Fibroblast of skin of back (primary cell): ENCODE measurements around the gene TMEM100.
A peak's percentile ranks its signal among the peaks of the same experiment; 100 is the strongest.

Experiments
- DNase-seq: peaks from one replicate; pipeline ENCODE4 v3.0.0-alpha.2; 2013

TMEM100 gene

DNA sequence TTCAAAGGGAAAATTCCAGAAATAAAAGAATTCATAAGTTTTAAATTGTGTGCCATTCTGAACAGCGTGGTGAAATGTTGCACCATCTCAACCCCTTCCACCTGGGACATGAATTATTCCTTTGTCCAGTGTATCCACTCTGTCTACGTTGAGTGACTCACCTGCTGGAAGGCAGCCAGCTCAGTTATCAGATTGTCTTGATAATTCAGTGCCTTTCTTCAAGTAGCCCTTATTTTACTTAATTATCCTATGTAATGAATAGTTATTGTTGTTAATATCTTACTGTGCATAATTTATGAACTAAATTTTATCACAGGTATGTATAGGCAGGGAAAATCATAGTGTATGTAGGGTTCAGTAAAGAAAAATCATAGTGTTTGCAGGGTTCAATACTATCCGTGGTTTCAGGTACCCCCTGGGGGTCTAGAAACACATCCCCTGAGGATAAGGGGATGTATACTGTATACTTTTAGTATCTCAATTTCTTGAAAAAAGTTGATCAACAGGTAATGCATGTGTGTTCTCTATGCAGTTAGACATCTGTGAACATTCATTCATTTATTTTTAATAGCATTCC lies 20.5 kb upstream of the TMEM100 start:
- no peak for DNase-seq

DNA sequence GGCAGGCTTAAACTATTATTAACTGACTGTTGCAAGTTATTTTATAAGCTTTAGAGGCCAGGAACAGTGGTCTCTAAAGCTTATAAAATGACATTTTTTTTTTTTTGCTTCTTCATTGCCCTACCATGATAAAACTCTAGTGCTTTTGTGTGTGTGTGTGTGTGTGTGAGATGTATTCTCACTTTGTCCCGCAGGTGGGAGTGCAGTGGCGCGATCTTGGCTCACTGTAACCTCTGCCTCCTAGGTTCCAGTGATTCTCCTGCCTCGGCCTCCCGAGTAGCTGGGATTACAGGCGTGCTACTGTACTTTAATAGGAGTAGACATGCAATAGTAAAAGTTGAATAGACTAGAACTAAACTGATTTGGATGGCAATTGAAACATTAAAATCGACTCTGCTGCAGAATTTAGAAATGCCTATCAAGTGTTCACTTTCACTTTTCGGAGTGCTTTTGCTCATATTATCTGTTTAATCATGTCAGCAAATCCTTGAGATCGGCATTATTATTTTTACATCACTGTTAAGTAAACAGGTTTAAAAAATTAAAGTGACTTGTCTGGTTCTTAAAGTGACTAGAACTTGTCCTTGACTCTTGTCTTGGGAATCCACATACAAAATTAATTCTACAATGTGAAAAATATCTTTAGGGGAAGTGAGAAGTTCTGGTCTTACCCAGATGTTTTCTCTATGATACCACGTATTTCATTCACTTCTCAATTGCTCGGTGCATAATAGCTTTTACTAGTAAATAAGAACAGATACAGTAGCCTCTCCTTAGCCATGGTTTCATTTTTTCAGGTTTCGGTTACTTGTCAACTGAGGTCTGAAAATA lies 19.8 kb upstream of the TMEM100 start:
- DNase-seq = no peak

DNA sequence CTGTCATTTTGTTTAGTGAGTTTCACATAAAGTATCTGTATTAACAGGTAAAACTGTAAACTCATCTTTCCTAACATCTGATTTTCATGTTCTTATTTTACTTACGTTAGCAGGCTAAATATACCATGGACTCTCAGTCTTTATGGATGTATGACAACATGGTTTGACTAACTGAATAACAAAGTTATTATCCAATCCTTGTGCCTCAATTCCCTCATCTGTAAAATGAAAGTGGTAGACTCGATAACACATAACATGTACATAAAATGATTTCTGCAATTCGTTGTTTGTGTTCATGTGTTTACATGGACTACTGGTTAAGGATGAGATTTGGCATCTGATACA lies 18.7 kb upstream of the TMEM100 start:
- DNase-seq = no peak

DNA sequence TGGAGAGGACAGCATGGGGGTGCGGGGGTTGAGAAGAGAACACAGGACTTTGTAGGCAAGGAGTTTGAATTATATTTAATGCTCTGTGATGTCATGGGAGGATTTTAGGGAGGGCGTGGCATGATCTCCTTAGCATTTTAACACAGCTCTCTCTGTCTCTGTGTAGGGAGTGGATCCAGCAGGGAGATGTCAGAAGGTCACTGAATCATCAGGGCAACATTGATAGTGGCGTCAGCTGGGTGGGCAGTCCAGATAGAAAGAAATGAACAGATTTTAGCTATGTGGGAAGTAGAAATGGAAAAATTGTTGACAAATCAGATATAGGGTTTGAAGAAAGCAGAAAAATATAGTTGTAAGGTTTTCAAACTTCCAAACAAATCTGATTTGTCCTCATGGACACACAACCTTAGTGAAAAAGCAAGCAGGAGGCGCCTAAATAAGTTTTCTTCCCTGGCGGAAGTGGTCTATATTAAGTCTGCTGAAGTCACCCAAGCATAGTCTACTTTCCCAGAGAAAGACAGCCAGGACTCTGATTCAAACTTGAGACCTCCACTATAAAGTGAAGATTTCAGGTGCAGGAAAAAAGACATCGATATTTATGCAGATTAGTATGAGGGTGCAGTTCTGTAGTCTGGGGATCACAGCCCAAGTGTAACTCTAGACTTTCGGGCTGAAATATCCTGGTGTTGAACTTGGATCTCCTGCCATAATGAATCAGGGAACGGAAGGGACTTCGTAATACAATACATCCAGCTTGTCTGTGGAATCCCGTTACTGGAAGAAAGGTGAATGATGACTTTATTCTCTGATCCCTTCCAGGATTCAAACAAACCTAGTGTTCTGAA lies 18.1 kb upstream of the TMEM100 start:
- no peak for DNase-seq

DNA sequence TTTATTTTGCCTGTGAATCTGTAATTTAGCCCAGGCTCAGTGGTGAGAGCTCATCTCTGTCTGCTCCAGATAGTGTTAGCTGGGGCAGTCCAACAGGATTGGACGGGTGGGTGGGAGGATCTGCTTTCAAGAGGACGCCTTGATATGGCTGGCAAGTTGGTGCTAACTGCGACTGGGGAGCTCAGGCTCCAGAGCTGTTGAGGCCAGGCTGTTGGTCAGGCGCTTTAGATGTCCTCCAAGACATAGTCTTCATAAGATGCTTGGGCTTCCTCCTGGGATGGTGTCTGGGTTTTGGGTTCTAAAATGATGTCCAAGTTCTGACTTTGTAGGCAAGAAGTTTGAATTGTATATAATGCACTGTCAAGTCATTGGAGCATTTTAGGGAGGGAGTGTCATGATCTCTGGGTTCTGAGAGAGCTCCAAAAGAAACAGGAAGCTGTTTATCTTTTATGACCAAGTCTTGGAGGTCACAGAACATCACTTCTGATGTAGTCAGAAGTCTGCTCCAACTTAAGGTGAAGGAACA lies 15.4 kb upstream of the TMEM100 start:
- no peak for DNase-seq

DNA sequence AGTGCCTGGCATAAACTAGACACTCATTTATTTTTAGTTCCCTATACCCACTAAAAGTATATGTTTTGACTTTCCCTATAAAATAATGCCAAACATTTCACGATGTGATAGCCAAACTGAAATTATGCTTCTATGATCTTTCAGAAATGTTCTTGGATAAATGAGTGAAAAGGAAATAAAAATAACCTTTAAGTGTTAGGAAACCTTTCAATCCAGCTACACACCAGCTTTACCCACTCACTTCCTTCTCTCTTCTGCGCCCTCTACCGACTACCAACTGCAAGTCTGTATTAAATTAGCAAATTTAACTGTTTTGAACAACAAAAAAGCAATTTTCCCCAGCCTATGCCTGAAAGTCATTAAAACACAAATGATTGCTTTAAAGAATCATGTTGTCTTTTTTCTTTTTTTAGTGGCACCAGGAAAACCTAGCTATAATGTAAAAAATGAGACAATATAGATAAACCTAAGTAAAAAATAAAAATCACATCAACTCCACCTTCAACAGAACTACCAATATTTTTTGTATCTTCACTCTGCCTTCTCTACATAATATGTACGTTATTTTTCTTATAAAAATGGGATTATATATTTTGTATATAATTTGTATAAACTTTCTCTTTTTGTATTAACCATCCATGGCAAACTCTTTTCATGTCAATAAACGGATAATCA lies 13.2 kb upstream of the TMEM100 start:
- DNase-seq = peak; percentile 58

DNA sequence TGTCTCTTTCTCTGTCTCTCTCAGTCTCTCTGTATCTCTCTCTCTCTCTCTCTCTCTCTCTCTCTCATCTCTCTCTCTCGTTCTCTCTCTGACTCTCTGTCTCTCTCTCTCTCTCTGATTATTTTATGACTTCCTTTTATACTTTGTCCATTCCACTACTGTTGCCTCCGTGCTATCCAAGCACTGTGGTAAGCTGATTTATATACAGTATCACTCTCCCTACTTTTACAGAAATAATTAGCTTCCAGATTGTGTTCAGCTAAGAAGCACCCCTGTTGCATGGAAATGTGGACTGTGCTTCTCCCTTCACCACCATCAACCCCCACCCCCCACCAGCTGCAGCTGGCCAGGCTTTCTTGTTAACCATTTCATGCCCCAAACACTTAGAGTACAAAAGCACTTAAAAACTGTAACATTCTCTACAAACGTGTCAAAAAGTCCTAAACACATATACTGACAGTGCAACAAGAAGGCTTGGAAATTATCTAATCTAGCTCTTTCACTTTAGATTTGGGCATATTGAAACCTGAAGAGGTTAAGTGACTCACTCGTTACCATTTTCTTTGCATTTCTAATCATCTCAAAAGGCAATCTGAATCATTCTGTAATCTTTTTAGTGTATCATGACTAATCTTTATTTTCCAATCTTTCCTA lies 11.6 kb upstream of the TMEM100 start:
- DNase-seq = no peak

DNA sequence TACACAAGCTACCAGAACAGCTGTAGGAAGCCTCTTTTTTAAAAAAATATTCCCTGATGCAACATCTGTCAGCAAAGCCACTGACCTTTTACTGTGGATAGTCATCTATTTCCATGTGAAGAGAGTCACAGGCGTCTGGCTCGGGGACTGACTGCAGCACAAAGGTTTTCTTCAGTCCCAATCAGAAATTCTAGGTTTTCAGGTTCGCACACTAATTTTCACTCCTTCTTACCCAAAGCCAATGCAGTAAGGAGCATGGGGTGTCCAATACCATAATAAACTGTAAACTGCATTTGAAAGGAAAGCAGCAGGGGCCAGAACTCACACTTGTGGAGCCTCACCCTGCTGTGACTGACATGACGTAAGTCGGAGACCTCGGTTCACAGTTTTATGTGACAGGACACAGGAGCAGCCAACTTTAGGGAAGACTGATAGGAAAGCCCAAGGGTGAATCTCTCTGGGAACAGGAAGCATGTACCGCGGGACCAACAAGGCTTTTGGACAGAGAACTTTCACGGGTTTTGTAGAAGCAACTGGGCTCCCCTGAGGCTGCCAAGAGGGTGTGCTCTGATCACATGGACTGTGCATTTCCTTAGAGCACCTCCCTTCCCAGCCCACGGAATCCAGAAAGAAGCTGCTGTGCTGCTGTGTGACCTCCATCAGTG lies 9.1 kb upstream of the TMEM100 start:
- peak; percentile 9 for DNase-seq

DNA sequence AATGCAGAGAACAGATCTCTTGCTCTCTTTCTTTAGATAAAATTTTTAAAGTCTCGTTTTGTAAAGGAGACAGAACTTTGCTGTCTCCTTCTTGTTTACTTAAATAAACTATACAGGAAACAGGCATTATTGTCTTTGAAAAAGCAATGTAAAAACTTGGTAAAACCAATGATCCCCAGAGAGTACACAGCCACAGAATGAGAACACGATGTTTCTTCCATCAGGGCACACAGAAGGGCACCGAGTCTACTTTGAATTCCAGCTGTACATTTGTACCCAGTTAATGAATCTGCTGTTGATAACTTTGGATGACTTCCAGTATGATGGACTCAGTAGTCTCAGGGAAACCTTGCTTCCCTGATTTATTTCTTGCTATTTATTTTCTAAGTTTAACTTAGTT lies 8.1 kb upstream of the TMEM100 start:
- no peak for DNase-seq

DNA sequence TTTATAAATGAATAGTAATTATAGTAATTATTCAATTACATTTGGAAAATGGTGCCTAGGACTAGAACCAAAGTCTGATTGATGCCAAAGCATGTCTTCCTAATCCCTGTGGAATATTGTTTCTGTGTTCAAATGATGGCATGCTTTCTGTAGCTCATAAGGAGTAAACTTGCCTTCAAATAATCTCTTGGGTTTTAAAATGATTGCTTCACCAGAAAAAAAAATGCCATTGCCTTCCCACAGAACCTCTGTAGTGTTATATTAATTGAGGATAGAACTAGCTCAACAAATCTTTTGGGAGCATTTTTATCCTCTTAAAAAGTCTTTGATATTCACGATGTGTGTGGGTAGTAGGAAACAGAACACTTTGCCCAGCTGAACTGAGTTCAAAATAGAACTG lies 7.7 kb upstream of the TMEM100 start:
- DNase-seq = no peak

DNA sequence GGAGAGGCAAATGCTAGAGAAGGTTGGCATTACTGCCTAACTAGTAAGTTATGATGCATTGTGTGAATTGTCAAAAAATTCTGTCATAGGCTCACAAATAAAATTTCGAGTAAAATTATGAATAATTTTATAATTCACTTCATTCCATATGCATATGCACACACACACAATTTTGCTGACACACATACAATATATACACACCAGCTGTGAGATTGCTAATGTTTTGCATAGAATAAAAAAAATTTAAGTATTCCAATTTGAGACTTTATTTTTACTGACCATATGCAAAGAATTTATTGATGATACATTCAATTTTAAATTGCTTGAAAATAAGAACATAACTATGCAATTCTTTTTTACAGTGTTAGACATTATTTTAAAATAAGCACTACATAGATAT lies 6.8 kb upstream of the TMEM100 start:
- DNase-seq = no peak

DNA sequence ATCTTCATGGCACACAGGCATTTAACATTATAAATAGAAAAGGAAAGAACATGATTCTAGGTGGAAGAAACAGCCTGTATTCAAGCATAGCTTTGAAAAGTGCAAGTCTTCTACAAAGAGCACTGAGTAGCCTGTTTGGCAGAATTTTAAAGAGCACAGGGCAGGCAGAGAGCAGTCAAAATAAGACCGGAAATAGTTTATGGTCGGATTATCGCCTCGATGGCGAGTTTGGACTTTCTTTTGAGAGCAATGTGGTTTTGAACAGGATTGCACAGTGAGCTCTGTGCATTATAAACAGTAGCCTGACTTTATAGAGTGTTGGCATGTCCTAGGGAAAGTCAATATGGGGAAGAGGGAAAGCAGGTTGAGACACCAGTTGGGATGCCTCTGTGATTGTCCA lies 6.2 kb upstream of the TMEM100 start:
- no peak for DNase-seq

DNA sequence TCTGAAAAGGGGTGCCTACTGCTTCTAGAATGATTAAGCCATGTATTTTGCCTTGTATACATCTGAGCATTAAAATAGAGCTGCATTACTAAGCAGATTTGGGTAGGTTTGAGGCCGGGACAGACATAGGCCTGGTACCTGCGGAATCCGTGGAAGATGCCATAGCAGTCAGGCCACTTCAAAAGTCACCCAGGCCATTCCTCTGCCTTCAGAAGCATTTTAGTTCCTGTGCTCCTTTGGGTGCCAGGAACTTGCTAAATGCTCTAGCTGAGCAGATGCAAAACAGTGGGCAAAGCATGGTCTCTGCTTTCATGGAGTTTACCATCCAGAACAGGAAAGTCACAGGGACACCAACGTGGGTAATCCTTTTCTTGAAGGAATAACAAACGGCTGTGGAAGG lies 5.7 kb upstream of the TMEM100 start:
- no peak for DNase-seq

DNA sequence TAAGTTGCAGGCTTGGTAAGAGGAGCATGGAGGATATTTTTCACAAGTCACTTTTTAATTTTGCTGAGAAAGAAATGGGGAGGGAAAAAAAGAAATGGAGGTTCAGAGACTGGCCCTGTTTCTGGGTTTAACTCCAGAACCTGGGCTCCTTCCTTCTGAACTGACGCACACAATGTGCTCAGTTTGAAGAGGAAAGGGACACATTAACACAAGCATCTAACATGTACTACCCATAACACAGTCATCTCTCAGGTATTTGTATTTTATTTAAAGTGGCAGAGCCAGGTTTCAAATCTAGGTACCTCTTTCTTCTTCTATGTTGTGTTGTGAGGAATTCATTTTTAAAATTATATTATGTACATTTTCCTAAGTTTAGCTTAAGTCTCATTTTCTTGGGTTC lies 5.3 kb upstream of the TMEM100 start:
- DNase-seq = no peak

DNA sequence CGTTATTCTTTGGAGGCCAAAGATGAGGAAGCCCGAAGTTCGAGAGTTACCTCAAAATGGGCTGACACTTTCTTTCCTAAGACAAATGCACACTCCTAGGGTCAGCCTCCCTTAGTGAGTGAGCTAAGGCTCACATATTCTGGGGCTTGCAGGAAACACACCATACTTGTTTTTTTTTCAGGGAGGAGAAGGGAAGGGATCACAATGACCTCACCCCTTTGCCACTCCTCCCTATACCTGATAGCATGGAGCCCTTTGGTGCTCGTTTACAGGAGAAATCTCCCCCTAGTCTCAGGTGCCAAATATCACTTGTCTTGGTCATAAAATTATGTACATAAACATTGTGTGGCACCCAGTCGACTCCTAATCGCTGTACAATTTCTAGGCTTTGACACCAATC lies 4.6 kb upstream of the TMEM100 start:
- no peak for DNase-seq

DNA sequence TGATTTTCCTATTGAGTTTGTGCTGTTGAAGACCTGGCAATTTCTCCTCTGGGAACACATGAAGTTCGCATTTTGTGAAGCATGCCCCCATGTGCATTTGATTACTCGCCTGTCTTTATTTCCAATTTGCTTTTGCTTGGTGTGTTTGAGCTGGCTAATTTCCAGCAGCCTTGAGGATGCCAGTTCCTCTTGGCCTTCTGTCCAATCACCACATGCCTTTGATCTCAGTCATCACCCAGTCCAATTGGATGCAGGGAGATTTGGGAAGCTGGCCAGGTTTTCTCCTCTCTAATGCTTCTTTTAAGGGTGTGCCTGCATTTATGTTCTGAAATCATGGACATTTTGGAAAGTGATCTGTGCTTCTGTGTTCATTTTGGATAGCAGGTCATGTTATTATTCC lies 3.8 kb upstream of the TMEM100 start:
- DNase-seq = peak; percentile 96

DNA sequence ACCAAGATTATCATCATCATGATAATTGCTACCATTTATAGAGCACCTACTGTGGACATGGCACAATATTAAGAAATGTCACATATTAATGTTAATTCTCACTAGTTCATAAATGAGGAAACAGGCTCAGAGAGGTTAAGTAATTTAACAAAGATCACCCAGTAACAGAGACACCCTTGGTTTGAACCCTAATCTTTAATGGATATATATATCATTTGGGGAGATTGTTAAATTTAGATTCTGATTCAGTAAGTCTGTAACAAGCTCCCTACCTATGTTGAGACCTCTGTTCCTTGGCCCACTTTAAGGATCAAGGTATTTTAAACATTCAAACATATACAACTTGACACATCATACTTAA lies 804 bp upstream of the TMEM100 start:
- no peak for DNase-seq

DNA sequence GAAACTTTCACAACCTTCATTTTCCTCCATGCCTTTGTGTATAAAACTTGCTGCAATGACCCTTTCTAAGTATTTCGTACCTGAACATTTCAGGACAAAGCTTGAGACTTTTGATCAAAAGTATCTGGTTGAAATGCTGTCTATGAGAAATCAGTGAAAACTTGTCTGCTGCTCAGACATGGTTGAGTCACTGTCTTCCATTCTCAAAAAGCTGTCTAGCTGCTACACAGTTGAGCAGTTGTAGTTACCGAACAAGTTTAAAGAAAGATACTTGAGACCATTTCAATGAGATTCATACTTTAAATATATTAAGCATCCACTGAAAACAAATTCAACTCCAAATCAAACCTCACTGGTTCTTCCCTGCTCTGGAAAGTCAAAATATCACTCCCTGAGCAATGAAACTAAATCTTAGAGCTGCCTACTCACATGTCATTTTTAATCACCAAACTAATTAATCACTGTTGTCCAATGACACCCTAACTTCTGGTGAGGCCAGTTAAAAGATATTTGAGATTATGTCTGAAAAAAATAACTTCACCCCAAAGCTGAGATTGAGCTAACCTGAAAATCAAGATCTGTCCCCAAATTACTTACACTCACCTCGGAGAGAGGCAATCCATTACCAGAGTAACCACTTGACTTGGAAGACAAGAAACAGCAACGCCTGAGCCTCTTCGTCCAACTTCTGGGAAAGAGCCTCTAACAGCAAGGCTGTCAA lies 488 bp downstream of the TMEM100 start:
- peak; percentile 18 for DNase-seq

DNA sequence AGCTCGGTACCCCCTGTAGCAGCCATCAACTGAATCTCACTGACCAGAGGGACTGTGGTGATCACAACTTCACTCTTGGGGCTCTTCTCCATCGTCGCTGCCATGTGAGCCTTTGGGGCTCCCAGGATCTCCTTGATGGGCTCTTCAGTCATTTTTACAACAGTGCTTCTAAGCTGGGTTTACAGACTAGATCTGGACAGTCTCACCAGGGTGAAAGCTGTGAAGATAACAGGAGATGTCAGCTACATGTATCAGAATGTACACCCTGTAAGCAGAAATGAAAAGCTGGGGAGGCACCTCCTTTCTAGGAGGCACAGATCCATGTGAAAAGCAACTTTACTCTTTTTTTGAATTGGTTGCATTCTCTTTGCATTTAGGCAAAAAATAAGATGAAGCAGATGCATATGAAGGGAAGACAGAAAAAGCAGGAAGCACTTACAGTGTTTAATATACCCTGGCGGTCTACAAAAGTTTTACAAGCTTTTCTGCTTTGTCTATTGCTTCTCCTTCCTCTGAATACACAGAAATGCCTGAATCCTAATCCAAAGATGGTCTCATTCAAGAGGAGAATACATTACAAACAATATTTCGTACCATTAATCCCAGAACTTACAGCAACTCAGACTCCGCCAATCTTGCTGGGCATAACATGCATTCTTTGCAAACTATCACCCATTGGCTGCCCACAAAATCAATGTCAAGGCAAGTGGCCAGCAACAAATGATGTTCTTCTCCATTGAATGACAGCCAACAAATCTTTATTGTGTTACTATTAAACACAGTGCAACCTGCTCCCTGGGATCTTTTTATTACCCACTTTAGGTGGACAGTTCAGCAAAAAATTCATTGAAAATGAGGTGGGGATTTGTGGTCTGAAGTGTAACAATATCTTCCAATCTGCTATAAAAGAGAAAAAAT lies 1.5 kb downstream of the TMEM100 start:
- DNase-seq = no peak
